ENCODE data around the gene ARRB1. TPM values are rescaled to one million over a fixed set of nuclear protein-coding genes. Genes with fewer than 3 reads are reported as not detected.

Gene ARRB1
- total RNA-seq, 1 donor from 2014 or later = 8.8 TPM

GRCh38 chr11:75240311-75241035 is 111.0 kb downstream of the ARRB1 start, which contains the start of gene TPBGL:
Gene TPBGL (plus strand): TSS chr11:75240774. CDS start chr11:75241050, 276 bp downstream.
- Histone ChIP-seq H3K27me3 (ENCODE audit: control insufficient read depth, insufficient read depth, low read length) (peaks cover 68% of the 10 kb centered on the region), H3K4me3 (ENCODE audit: low read depth, low read length) (peak within 1 kb of the TSS; percentile 13), H3K36me3 (ENCODE audit: control insufficient read depth, insufficient read depth, low read length) (no peaks in the 10 kb centered on the region)
- TF ChIP-seq, protein P1, sequence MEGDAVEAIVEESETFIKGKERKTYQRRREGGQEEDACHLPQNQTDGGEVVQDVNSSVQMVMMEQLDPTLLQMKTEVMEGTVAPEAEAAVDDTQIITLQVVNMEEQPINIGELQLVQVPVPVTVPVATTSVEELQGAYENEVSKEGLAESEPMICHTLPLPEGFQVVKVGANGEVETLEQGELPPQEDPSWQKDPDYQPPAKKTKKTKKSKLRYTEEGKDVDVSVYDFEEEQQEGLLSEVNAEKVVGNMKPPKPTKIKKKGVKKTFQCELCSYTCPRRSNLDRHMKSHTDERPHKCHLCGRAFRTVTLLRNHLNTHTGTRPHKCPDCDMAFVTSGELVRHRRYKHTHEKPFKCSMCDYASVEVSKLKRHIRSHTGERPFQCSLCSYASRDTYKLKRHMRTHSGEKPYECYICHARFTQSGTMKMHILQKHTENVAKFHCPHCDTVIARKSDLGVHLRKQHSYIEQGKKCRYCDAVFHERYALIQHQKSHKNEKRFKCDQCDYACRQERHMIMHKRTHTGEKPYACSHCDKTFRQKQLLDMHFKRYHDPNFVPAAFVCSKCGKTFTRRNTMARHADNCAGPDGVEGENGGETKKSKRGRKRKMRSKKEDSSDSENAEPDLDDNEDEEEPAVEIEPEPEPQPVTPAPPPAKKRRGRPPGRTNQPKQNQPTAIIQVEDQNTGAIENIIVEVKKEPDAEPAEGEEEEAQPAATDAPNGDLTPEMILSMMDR (IDR thresholded peaks at IDR 0.05; ENCODE audit: insufficient read depth, low read length, poor library complexity, severe bottlenecking) = no peak
- DNase-seq (ENCODE audit: low read depth) = no peak

DNA sequence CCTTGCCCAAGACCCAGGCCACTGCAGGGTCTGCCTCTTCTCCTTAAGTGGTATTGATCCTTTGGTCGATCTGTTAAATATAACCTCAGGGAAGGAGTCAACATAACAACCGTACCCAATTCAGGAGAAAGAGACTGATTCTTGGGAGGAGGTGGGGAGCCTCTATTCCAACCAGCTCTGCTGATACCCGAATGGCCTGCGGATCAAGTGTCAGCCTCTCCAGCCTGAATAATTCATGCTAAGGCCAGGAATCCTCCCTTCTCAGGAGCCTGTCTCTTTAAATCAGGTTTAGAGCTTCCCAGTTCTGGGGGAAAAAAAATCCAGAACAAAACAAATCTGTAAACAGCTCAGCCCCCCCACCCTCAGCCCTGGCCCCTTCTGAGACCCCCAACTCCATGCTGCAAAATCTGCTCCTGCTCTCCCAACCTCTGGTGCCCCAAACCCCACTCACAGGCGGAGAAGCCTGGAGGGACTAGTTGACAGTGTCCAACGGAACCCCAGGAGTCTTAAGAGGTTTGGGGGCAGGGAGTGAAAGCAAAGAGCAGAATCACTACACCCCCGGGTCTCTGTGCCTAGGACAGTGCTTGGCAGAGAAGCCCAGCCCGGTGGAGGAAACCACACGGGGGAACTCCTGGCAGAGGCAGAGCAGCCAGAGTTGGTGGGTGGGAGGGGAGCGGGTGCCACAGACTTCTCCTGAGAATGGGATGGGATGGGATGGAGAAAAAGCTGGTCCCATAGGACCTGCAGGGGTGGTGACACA is 111.8 kb downstream of the ARRB1 start:
- Histone ChIP-seq H3K4me3 (ENCODE audit: low read depth, low read length) (no peak overlapping the region), H3K27me3 (ENCODE audit: control insufficient read depth, insufficient read depth, low read length) (peaks cover 62% of the 10 kb centered on the region), H3K36me3 (ENCODE audit: control insufficient read depth, insufficient read depth, low read length) (no peaks in the 10 kb centered on the region)
- DNase-seq (ENCODE audit: low read depth) = no peak
- TF ChIP-seq, protein P1 (IDR thresholded peaks at IDR 0.05; ENCODE audit: insufficient read depth, low read length, poor library complexity, severe bottlenecking) = no peak

DNA sequence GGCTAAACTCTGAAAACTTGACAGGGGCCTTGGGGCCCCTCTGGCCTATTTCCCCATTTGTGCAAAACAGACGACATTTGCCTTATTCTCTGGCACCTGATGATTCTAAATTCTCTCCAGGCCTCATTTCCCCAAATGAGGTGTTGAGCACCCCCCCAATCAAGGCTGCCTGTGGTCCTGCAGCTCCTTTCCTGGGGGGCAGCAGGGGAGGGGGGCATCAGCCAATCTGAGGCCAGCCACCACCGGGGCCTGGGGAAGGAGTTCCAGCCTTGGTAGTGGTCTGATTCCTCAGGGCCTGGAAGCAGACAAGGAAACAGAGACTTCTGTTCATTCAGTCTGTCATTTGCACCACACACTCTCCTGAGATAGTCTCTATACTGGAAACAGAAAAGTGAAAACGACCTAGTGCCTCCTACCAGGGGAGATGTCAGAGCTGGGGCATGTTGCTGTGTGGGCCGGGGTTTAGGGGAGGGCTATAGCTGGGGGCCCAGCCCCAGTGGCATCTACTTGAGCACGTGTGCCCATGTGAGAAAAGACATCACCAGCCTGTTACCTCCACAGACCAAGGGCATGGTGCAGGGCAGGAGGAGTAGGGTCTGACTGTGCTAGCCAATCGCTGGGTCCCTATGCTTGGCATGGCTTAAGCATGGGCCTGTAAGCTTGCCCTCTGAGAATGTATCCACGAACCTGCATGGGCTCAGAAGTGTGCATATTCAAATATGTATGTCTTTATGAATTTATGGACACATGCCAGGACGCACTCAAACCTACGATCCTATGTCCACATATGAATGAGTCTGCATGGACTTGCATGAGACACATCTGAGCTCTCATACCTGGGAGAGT is 112.6 kb downstream of the ARRB1 start:
- no peak overlapping the region for H3K4me3 ChIP-seq (ENCODE audit: low read depth, low read length)
- H3K36me3 ChIP-seq (ENCODE audit: control insufficient read depth, insufficient read depth, low read length) = no peaks in the 10 kb centered on the region
- H3K27me3 ChIP-seq (ENCODE audit: control insufficient read depth, insufficient read depth, low read length) = peaks cover 55% of the 10 kb centered on the region
- no peak for DNase-seq (ENCODE audit: low read depth)
- TF ChIP-seq, protein P1 (IDR thresholded peaks at IDR 0.05; ENCODE audit: insufficient read depth, low read length, poor library complexity, severe bottlenecking) = no peak

GRCh38 chr11:75237050-75237449 is 114.4 kb downstream of the ARRB1 start:
- Histone ChIP-seq H3K27me3 (ENCODE audit: control insufficient read depth, insufficient read depth, low read length) (peaks cover 37% of the 10 kb centered on the region), H3K36me3 (ENCODE audit: control insufficient read depth, insufficient read depth, low read length) (no peaks in the 10 kb centered on the region), H3K4me3 (ENCODE audit: low read depth, low read length) (no peak overlapping the region)
- TF ChIP-seq, protein P1 (IDR thresholded peaks at IDR 0.05; ENCODE audit: insufficient read depth, low read length, poor library complexity, severe bottlenecking) = no peak
- no peak for DNase-seq (ENCODE audit: low read depth)

DNA sequence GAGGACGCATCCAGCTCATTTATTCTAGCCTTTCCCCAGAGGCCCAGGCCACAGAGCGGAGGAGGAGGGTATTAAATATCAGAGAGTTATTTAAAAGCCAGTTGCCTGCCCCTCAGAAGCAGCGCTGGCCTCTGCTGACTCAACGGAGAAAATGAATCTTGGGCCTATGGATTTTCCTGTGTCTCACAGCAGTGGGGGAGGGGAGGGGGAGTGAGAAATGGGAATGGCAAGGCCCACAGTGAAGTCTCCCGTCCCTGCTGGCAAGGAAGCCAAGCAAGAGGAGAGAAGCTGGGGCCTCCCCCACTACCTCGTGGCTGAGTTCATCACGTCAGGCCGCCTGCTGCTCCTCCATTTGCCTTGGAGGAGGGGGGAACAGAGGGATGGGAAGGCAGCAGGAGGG is 115.4 kb downstream of the ARRB1 start:
- DNase-seq (ENCODE audit: low read depth) = no peak
- Histone ChIP-seq H3K36me3 (ENCODE audit: control insufficient read depth, insufficient read depth, low read length) (no peaks in the 10 kb centered on the region), H3K4me3 (ENCODE audit: low read depth, low read length) (no peak overlapping the region), H3K27me3 (ENCODE audit: control insufficient read depth, insufficient read depth, low read length) (peaks cover 34% of the 10 kb centered on the region)
- TF ChIP-seq, protein P1 (IDR thresholded peaks at IDR 0.05; ENCODE audit: insufficient read depth, low read length, poor library complexity, severe bottlenecking) = no peak
